Measurements from ENCODE around the gene TUBD1.

Gene TUBD1

GRCh38 chr17:59872351-59872750 lies 20.4 kb downstream of the TUBD1 start:
- no peak overlapping the region for H2BK5ac ChIP-seq (ENCODE audit: low read depth, low read length, poor library complexity)
- no peaks in the 10 kb centered on the region for H3K79me2 ChIP-seq (ENCODE audit: control insufficient read depth, insufficient read depth, low read length, poor library complexity)
- H4K12ac ChIP-seq (ENCODE audit: low read depth, low read length), result no peak overlapping the region

GRCh38 chr17:59870482-59870881 lies 22.3 kb downstream of the TUBD1 start:
- Histone ChIP-seq H3K9ac (ENCODE audit: low read length) (no peak overlapping the region), H3K79me2 (ENCODE audit: control insufficient read depth, insufficient read depth, low read length, poor library complexity) (no peaks in the 10 kb centered on the region), H3K36me3 (ENCODE audit: control insufficient read depth in 1 of 2, insufficient read depth in 2 of 2, low read length in 2 of 2) (peaks cover 8 to 14% of the 10 kb centered on the region in 2 experiments), H3K9me3 (ENCODE audit: insufficient read depth, low read depth, low read length) (no peaks in the 10 kb centered on the region), H4K8ac (ENCODE audit: low read depth, low read length) (no peak overlapping the region), H3K4me3 (ENCODE audit: low read depth, low read length) (no peak overlapping the region), H4K91ac (ENCODE audit: low read depth, low read length) (no peak overlapping the region), H3K27me3 (ENCODE audit: insufficient read depth, low read length) (no peaks in the 10 kb centered on the region), H4K12ac (ENCODE audit: low read depth, low read length) (no peak overlapping the region), H2AK5ac (ENCODE audit: low read length) (no peak overlapping the region), H3K4ac (ENCODE audit: low read depth, low read length) (no peak overlapping the region), H2BK12ac (ENCODE audit: low read length) (no peak overlapping the region), H2BK5ac (ENCODE audit: low read depth, low read length, poor library complexity) (no peak overlapping the region), H3K14ac (ENCODE audit: low read length) (no peak overlapping the region), H3K18ac (ENCODE audit: low read length) (no peak overlapping the region), H2AFZ (ENCODE audit: insufficient read depth, low read length, poor library complexity) (no peak overlapping the region), H3K27ac (ENCODE audit: low read depth, low read length) (no peak overlapping the region), H3K4me1 (ENCODE audit: control insufficient read depth in 1 of 2, insufficient read depth in 2 of 2, low read length in 2 of 2) (peaks cover 3 to 6% of the 10 kb centered on the region in 2 experiments), H3K4me2 (ENCODE audit: low read length) (no peak overlapping the region), H2BK120ac (ENCODE audit: insufficient read depth, low read length, poor library complexity) (no peak overlapping the region), H3K23ac (ENCODE audit: low read length) (no peak overlapping the region), H3K79me1 (ENCODE audit: low read length) (no peaks in the 10 kb centered on the region)
- DNase-seq, result peak in 1 of 2 donors; percentile 58
- no CpG with 5 or more reads among the region's 8 CpGs for WGBS (ENCODE audit: extremely low coverage, insufficient coverage, insufficient read length)

More at GRCh38 chr17:59872351-59872750, 20.4 kb downstream of the TUBD1 start:
- Histone ChIP-seq H3K79me1 (ENCODE audit: low read length) (no peaks in the 10 kb centered on the region), H2AFZ (ENCODE audit: insufficient read depth, low read length, poor library complexity) (no peak overlapping the region), H3K9ac (ENCODE audit: low read length) (no peak overlapping the region), H3K4ac (ENCODE audit: low read depth, low read length) (no peak overlapping the region), H3K23ac (ENCODE audit: low read length) (no peak overlapping the region), H2BK120ac (ENCODE audit: insufficient read depth, low read length, poor library complexity) (no peak overlapping the region), H3K14ac (ENCODE audit: low read length) (no peak overlapping the region), H4K8ac (ENCODE audit: low read depth, low read length) (no peak overlapping the region), H3K4me3 (ENCODE audit: low read depth, low read length) (no peak overlapping the region), H2BK12ac (ENCODE audit: low read length) (no peak overlapping the region), H3K27me3 (ENCODE audit: insufficient read depth, low read length) (no peaks in the 10 kb centered on the region), H3K4me1 (ENCODE audit: control insufficient read depth in 1 of 2, insufficient read depth in 2 of 2, low read length in 2 of 2) (peaks cover 3 to 6% of the 10 kb centered on the region in 2 experiments), H2AK5ac (ENCODE audit: low read length) (no peak overlapping the region), H3K9me3 (ENCODE audit: insufficient read depth, low read depth, low read length) (no peaks in the 10 kb centered on the region), H3K36me3 (ENCODE audit: control insufficient read depth in 1 of 2, insufficient read depth in 2 of 2, low read length in 2 of 2) (peaks cover 15 to 17% of the 10 kb centered on the region in 2 experiments), H4K91ac (ENCODE audit: low read depth, low read length) (no peak overlapping the region), H3K4me2 (ENCODE audit: low read length) (no peak overlapping the region), H3K18ac (ENCODE audit: low read length) (no peak overlapping the region), H3K27ac (ENCODE audit: low read depth, low read length) (no peak overlapping the region)
- no peak for DNase-seq

- no peaks in the 10 kb centered on the region for H3K79me1 ChIP-seq (ENCODE audit: low read length)
- no peak overlapping the region for H4K8ac ChIP-seq (ENCODE audit: low read depth, low read length)
- no peak overlapping the region for H2BK12ac ChIP-seq (ENCODE audit: low read length)
- no peak overlapping the region for H3K27ac ChIP-seq (ENCODE audit: low read depth, low read length)
- no peak overlapping the region for H2AFZ ChIP-seq (ENCODE audit: insufficient read depth, low read length, poor library complexity)
- H3K4ac ChIP-seq (ENCODE audit: low read depth, low read length), result no peak overlapping the region
- no peak overlapping the region for H3K18ac ChIP-seq (ENCODE audit: low read length)
- H3K23ac ChIP-seq (ENCODE audit: low read length), result no peak overlapping the region
- no peak overlapping the region for H4K91ac ChIP-seq (ENCODE audit: low read depth, low read length)
- H3K9ac ChIP-seq (ENCODE audit: low read length), result no peak overlapping the region
- H3K4me2 ChIP-seq (ENCODE audit: low read length), result no peak overlapping the region
- no peaks in the 10 kb centered on the region for H3K27me3 ChIP-seq (ENCODE audit: insufficient read depth, low read length)
- no CpG with 5 or more reads among the region's 1 CpG for WGBS (ENCODE audit: extremely low coverage, insufficient coverage, insufficient read length)
- no peaks in the 10 kb centered on the region for H3K79me2 ChIP-seq (ENCODE audit: control insufficient read depth, insufficient read depth, low read length, poor library complexity)
- H3K14ac ChIP-seq (ENCODE audit: low read length), result no peak overlapping the region
- no peak overlapping the region for H3K4me3 ChIP-seq (ENCODE audit: low read depth, low read length)
- no peak overlapping the region for H2BK120ac ChIP-seq (ENCODE audit: insufficient read depth, low read length, poor library complexity)
- peaks cover 3 to 6% of the 10 kb centered on the region in 2 experiments for H3K4me1 ChIP-seq (ENCODE audit: control insufficient read depth in 1 of 2, insufficient read depth in 2 of 2, low read length in 2 of 2)
- H4K12ac ChIP-seq (ENCODE audit: low read depth, low read length), result no peak overlapping the region
- H3K9me3 ChIP-seq (ENCODE audit: insufficient read depth, low read depth, low read length), result no peaks in the 10 kb centered on the region
- peaks cover 8% of the 10 kb centered on the region in 2 experiments for H3K36me3 ChIP-seq (ENCODE audit: control insufficient read depth in 1 of 2, insufficient read depth in 2 of 2, low read length in 2 of 2)
- no peak for DNase-seq
- no peak overlapping the region for H2BK5ac ChIP-seq (ENCODE audit: low read depth, low read length, poor library complexity)
- H2AK5ac ChIP-seq (ENCODE audit: low read length), result no peak overlapping the region
These were observed 22.9 kb downstream of the TUBD1 start for GRCh38 chr17:59869941-59870218.

GRCh38 chr17:59863616-59864015 lies 29.1 kb downstream of the TUBD1 start:
- H3K4me2 ChIP-seq (ENCODE audit: low read length), result no peak overlapping the region
- no peak overlapping the region for H4K12ac ChIP-seq (ENCODE audit: low read depth, low read length)
- H4K8ac ChIP-seq (ENCODE audit: low read depth, low read length), result no peak overlapping the region
- no peaks in the 10 kb centered on the region for H3K79me1 ChIP-seq (ENCODE audit: low read length)
- peaks cover 0 to 4% of the 10 kb centered on the region in 2 experiments for H3K4me1 ChIP-seq (ENCODE audit: control insufficient read depth in 1 of 2, insufficient read depth in 2 of 2, low read length in 2 of 2)
- H2AK5ac ChIP-seq (ENCODE audit: low read length), result no peak overlapping the region
- no peak overlapping the region for H3K23ac ChIP-seq (ENCODE audit: low read length)
- no peak overlapping the region for H2BK12ac ChIP-seq (ENCODE audit: low read length)
- no peak overlapping the region for H3K27ac ChIP-seq (ENCODE audit: low read depth, low read length)
- no peak for DNase-seq
- H3K14ac ChIP-seq (ENCODE audit: low read length), result no peak overlapping the region
- no peak overlapping the region for H3K9ac ChIP-seq (ENCODE audit: low read length)
- H3K27me3 ChIP-seq (ENCODE audit: insufficient read depth, low read length), result no peaks in the 10 kb centered on the region
- no CpG with 5 or more reads among the region's 3 CpGs for WGBS (ENCODE audit: extremely low coverage, insufficient coverage, insufficient read length)
- H3K4ac ChIP-seq (ENCODE audit: low read depth, low read length), result no peak overlapping the region
- no peak overlapping the region for H3K18ac ChIP-seq (ENCODE audit: low read length)
- no peak overlapping the region for H2AFZ ChIP-seq (ENCODE audit: insufficient read depth, low read length, poor library complexity)
- H3K9me3 ChIP-seq (ENCODE audit: insufficient read depth, low read depth, low read length), result no peaks in the 10 kb centered on the region
- H2BK5ac ChIP-seq (ENCODE audit: low read depth, low read length, poor library complexity), result no peak overlapping the region
- no peak overlapping the region for H4K91ac ChIP-seq (ENCODE audit: low read depth, low read length)
- no peaks in the 10 kb centered on the region for H3K79me2 ChIP-seq (ENCODE audit: control insufficient read depth, insufficient read depth, low read length, poor library complexity)
- no peak overlapping the region for H2BK120ac ChIP-seq (ENCODE audit: insufficient read depth, low read length, poor library complexity)
- peaks cover 14 to 15% of the 10 kb centered on the region in 2 experiments for H3K36me3 ChIP-seq (ENCODE audit: control insufficient read depth in 1 of 2, insufficient read depth in 2 of 2, low read length in 2 of 2)
- H3K4me3 ChIP-seq (ENCODE audit: low read depth, low read length), result no peak overlapping the region
